Stimulated activated CD8-positive, alpha-beta memory T cell treated with anti-CD3 and anti-CD28 coated beads, Interleukin-2, amount 100 ng/mL, for 48 hours (primary cell): ENCODE data around the gene GTF3C1.
A peak's percentile ranks its signal among the peaks of the same experiment; 100 is the strongest.
"Not testable (repeated sequence)": the region's sequence is repeated elsewhere in the genome, so short reads cannot be mapped to it uniquely, and the experiment has no call there.

Experiments
- DNase-seq, 2 donors: peaks; one replicate each; pipeline ENCODE4 v3.0.0-alpha.2; 2020; ENCODE audit warnings: low read depth in 2 of 2

Gene GTF3C1

GRCh38 chr16:27441276-27441675 lies 108.4 kb downstream of the GTF3C1 start:
- DNase-seq = no peak

- DNase-seq = no peak
Measured at GRCh38 chr16:27439271-27440018, 110.3 kb downstream of the GTF3C1 start.

DNA sequence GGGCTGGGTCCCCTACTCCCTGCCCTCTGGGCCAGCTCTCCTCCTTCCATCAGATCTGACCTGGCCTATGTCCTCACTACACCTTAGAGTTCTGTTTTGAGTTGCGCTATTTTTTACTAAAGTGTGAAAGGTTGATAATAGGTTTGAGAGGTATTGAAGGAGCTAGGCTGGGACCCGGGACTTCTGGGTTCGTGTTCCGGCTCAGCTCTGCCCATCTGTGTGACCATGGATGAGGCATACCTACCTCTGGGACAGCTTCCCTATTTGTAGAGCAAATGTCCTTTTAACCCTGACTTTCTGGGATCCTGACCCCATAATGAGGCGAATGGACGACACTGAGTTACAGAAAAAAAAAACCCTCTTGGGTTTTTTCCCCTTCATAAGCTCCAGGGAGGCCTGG lies 111.8 kb downstream of the GTF3C1 start:
- no peak for DNase-seq

DNA sequence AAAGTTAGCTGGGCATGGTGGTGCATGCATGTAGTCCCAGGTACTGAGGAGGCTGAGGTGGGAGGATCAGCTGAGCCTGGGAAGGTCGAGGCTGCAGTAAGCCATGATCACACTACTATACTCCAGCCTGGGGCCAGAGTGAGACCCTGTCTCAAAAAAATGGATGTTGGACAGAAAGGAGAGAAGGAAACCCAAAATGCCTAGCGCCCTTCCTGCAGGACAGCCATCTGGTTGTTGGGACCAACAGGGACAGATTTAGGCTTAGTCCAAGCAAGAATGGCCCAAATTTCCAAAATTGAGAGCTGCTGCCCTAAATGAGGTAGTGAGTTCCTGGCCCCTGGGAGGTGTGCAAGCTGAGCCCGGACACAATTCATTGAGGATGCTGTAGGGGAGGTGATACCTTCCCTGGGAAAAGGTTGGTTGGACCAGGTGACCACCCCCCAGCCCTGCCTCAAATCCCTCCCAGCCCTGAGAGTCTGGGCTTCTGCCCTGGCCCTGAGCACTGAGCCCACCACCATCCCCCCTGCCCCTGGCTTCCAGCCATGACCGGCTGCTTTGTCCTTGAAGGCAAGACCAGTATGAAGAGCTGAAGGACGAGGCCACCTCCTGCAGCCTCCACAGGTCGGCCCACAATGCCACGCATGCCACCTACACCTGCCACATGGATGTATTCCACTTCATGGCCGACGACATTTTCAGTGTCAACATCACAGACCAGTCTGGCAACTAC lies 112.6 kb downstream of the GTF3C1 start:
- DNase-seq = no peak

DNA sequence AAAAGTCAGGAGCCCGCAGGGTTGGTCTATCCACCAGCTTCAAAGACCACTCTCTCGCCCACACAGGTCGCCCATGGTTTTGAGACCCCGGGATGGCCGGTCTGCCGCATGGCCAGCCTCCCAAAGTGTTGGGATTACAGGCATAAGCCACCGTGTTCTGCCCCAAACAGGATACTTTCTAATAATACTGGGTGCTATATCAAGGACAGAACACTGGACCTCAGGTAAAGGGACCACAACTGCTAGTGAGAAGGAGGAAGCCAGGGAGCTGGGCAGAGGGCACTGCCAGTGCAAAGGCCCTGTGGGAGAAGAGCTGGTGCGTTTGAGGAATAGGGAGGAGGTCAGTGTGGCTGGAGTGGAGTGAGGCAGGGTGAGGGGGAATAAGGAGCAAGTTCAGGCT lies 113.6 kb downstream of the GTF3C1 start:
- no peak for DNase-seq

DNA sequence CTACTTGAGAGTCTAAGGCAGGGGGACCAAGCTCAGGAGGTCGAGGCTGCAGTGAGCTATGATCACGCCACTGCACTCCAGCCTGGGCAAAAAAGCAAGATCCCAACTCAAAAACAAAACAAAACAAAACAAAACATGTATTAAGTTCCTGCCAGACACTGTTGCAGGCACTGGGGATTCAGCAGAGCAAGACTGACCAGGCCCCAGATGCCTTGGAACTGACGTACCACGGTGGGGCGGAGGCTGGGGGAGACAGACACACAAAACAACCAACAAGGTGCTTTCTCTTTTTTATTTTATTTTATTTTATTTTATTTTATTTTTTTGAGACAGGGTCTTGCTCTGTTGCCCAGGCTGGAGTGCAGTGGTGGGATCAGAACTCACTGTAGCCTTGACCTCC lies 114.6 kb downstream of the GTF3C1 start:
- not testable (repeated sequence) for DNase-seq

DNA sequence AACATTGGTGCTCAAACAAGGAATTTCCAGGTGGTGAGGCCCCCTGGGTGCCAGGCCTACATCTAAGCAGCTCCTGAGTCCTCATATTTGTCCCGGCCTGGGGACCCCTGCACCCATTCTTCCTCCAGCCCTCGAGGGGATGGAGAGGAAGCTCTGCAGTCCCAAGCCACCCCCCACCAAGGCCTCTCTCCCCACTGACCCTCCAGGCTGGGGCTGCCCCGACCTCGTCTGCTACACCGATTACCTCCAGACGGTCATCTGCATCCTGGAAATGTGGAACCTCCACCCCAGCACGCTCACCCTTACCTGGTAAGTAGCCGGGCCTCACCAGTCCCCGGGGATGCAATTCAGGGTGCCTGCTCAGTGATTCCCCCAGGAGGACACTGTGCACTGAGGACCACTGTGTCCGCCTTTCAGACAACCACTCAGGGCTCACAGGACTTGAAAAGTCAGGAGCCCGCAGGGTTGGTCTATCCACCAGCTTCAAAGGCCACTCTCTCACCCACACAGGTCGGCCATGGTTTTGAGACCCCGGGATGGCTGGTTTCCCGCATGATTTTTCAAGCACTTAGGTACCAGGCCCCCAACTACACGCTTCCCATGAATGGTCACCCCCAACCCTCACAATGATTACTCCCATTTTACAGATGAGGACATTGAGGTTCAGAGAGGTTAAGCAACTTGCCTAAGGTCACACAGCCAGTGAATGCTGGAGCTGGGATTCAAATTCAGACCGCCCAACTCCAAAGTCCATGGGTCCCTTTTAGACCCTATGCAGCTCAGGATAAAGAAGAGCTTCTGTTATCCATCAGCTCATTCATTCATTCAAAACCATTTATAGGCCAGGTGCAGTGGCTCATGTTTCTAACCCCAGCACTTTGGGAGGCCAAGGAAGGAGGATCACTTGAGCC lies 115.3 kb downstream of the GTF3C1 start:
- DNase-seq = no peak

DNA sequence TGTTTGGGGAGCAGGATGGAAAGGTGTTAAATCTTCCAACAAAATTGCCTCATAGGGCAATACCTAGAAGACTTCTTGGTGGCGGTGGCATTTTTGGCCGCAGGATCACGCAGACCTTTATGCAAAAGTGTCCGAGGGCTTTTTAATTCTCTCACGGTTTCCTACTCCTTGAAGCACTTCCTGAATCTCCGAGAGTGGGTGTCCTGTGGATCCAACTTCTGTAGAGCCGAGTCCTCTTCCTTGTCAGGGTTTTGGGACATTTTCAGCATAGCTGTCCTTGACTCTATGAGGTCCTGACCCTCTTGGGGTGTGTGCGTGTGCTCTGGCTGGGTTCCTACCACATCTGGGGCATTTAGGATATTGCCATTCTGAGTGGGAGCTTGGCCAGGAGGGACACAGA lies 116.1 kb downstream of the GTF3C1 start:
- no peak for DNase-seq

- DNase-seq = not testable (repeated sequence)
Measured at GRCh38 chr16:27433191-27433590, 116.5 kb downstream of the GTF3C1 start.

DNA sequence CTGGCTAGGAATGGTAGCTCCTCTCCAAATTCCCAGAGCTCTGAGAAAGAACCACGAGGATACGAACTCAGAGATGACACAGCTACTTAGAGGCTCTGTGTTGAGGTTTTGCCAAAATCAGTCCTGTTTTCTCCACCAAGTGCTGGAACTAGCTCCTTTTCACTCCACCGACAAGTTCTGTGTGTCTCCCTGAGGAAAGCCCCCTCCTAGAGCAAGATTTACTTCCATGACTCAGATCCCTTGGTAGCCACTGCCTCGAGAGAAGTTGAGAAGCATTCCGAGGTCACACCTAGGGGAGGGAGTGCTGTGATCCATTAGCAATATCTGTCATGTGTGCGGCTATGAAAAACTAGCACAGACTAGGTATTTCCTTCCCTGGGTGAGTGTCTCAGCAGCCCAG lies 117.2 kb downstream of the GTF3C1 start:
- no peak for DNase-seq

DNA sequence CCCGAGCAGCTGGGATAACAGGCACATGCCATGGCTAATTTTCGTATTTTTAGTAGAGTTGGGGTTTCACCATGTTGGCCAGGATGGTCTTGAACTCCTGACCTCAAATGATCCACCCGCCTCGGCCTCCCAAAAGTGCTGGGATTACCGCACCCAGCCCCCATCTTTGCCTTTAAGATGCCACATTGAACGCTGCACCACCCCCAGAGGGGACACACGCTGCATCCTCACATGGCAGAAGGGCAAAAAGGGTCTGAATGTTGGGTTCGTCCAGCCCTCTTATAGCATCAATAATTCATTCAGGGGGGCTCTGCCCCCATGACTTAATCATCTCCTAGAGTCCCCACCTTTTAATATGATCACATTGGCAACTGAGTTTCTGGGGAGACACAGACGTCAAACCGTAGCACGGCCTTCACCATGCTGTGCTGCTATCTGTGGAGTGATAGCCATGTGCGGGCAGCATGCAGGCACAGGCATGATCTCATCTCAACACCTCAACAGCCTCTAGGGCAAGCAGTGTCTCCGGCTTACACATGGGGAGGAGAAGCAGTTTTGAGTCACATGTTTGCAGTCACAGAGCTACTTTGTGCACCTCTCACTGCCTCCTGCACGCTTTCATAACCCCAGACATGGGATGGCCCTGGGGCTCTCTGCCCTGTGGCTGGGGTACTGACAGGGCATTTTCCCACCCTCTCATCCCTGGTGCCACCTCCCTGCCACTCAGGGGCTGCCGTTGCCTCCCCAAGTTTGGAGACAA lies 117.8 kb downstream of the GTF3C1 start:
- no peak for DNase-seq

DNA sequence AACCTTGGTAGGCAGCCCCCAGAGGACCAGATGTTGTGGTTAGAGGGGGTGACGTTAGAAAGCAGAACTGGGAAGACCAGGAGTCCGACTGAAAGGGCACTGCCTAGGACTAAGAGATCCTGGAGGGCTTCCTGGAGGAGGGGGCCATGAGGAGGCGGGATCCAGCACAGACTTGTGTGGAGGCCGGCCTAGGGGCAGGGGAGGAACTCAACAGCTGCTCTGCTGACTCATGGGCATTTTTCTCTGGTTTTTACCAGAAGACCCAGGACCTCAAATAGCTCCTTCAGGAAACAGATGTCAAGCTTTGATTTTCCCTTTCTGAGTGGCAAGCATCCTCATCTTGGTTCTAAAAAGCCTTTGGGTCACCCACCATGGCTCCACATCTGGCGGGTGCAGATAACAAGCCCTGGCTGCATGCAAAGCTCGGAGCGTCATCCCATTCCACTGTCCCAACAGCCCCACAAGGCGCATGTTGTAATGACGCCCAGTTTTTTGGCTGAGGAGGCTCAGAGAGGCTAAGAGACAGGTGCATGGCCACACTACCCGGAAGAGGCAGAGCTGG lies 118.7 kb downstream of the GTF3C1 start:
- DNase-seq = no peak

DNA sequence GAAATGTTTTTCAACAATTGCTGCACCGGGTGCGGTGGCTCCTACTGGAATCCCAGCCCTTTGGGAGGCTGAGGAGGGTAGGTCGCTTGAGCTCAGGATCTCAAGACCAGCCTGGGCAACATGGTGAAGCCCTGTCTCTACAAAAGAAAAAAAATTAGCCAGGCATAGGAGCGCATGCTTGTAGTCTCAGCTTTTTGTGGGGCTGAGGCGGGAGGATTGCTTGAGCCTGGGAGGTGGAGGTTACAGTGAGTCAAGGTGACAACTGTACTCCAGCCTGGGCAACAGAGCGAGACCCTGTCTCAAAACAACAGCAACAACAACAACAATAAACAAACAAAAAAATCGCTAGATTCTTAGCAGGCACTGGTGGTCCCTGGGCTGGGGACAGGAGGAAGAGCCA lies 119.2 kb downstream of the GTF3C1 start:
- no peak for DNase-seq

GRCh38 chr16:27429981-27430441 lies 119.7 kb downstream of the GTF3C1 start:
- DNase-seq = no peak

DNA sequence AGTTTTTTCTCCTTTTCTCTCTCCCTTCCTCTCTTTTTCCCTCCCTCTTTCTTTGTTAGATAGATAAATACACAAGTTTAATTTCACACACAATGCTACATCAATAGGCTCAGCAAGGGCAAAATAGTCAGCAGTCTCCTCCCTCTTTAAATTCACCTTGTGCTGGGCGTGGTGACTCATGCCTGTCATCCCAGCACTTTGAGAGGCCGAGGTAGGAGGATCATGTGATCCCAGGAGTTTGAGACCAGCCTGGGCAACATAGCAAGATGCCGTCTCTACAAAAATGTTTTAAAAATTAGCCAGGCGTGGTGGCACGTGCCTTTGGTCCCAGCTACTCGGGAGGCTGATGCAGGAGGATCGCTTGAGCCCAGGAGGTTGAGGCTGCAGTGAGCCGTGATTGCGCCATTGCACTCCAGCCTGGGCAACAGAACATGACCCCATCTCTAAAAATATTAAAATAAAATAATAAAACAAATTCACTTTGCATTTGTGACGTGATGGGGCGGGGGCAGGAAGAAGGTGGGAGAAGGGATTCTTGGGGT lies 120.3 kb downstream of the GTF3C1 start:
- DNase-seq = no peak

GRCh38 chr16:27428026-27428785 lies 121.5 kb downstream of the GTF3C1 start:
- DNase-seq = no peak

GRCh38 chr16:27427538-27427937 lies 122.2 kb downstream of the GTF3C1 start:
- no peak for DNase-seq

DNA sequence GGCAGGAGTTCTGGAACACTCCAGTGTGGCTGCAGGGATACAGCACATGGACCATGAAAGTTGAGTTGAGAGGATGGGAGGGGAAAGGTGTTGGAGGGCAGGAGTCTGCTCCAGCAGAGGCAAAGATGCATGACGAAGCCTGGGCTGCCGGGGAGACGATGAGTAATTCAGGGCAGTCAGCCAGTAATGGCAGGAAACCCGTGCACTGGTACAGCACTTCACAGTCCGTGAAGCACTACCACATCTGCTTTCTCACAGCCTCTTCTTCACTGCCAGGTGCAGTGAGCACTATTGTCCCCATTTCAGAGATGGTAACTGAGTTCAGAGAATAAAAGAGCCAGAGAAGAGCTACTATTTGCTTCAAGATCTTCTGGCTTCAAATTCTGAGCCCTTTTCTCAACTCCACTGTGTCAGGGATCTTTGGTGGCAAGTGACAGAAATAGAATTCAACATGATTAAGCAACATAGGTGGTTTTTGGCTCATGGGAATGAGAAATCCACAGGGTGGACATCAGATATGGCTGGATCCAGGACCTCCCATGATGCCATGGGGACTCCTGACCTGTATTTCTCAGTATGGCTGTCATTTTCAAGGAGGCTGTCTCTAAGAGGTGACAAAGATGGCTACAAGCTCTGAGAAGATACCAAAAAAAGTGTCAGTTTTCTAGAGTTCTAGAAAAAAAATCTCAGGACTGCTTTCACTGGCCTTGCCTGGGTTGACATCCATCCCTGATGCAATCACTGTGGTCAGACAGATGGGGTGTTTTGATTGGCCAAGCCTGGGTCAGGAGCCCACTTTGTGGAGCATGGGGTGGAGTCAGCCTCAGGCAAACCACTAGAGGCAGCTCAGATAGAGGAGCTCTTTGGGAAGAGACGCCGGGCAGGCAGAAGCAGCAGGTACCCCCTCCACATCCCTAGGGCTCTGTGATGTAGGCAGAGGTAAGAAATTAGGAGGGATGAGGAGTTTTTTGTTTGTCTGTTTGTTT lies 123.0 kb downstream of the GTF3C1 start:
- peak in 1 of 2 donors; percentile 69 for DNase-seq

DNA sequence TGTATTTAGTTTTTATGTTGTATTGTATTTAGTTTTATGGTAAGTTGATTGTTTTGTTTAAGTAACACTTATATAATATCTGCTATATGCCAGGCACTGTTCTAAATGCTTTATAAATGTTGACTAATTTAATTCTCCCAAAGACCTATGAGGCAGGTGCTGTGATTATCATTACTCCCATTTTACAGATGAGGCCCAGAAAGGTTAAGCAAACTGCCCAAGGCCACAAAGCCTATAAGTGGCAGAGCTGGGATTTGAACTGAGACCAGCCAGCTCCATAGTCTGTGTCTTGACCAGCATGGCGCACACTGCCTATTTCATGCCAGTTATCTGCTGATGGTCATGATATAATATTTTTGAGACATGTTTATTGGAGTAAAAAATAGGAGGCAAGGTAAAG lies 123.8 kb downstream of the GTF3C1 start:
- no peak for DNase-seq
